K562 (cell line): ENCODE data around the gene LRRC3. TPM values are rescaled to one million over a fixed set of nuclear protein-coding genes. Genes with fewer than 3 reads are reported as not detected.
A peak's percentile ranks its signal among the peaks of the same experiment; 100 is the strongest.

Experiments
- ATAC-seq: fragments of 200-7000 bp; cut with Tn5 transposase; 3 replicates; pipeline ENCODE4 v1.9.1; 2020; ENCODE audit warnings: moderate library complexity
- BruUV-seq: library from RNA; stranded (reverse); fragments of 400-500 nt; replicated peaks from 2 replicates; lab custom pipeline; 2021; lab: Mats Ljungman, UMichigan
- CTCF ChIA-PET: fragments of 300-600 bp; formaldehyde crosslinking; extraction: SDS; loops from one replicate; lab custom pipeline; 2021; ENCODE audit warnings: low intra/inter-chr PET ratio; lab: Yijun Ruan, JAX
- POLR2A ChIA-PET: fragments of 300-600, 350-650 bp; sonication (Branson Sonifier 250); formaldehyde crosslinking; extraction: SDS; loops from one replicate; lab custom pipeline; 2021; ENCODE audit warnings: antibody characterized with exemption, inconsistent platforms; lab: Yijun Ruan, JAX
- DNase-seq, 4 experiments: peaks; one replicate each; pipeline versions ENCODE4 v3.0.0 to v3.0.0-alpha.2; 2011 to 2018; ENCODE audit warnings: low spot score in 3 of 4, mixed read lengths in 3 of 4; ENCODE audit errors: extremely low read depth in 1 of 4
- FAIRE-seq: peaks from 2 replicates; lab custom pipeline; 2011; peaks lifted over from hg19 to GRCh38; lab: Jason Lieb, UNC
- H2AFZ ChIP-seq: 2 replicates; pipeline ENCODE4 v1.6.0; 2011; ENCODE audit warnings: low read depth, low read length, control low read depth, inconsistent platforms
- H3K27ac ChIP-seq: fragments of 200-600 bp; 3 replicates; pipeline ENCODE4 v1.8.0; 2011; ENCODE audit warnings: low read depth, mild to moderate bottlenecking, control low read depth, inconsistent platforms, low read length, moderate library complexity, mixed read lengths; ENCODE audit errors: extremely low read depth
- H3K27me3 ChIP-seq, 2 experiments: fragments of 300-600 bp in 1 of 2; 2 replicates in 1 of 2; 3 replicates in 1 of 2; pipeline versions ENCODE4 v1.6.0 to v1.8.0; 2011; ENCODE audit warnings: inconsistent platforms in 2 of 2, low read length in 2 of 2, mild to moderate bottlenecking in 1 of 2, mixed read lengths in 1 of 2, moderate library complexity in 1 of 2; ENCODE audit not compliant: control insufficient read depth in 2 of 2, insufficient read depth in 2 of 2
- H3K36me3 ChIP-seq: fragments of 300-600 bp; 3 replicates; pipeline ENCODE4 v1.8.0; 2011; ENCODE audit warnings: mild to moderate bottlenecking, low read length, inconsistent platforms; ENCODE audit not compliant: control insufficient read depth, insufficient read depth
- H3K4me1 ChIP-seq, 2 experiments: fragments of 200-600 bp in 1 of 2; replicated peaks in 1 of 2; 2 replicates in 1 of 2; 3 replicates in 1 of 2; pipeline versions ENCODE4 v1.5.1 to v1.8.0; 2011; ENCODE audit warnings: inconsistent platforms in 2 of 2, low read length in 2 of 2, mild to moderate bottlenecking in 1 of 2, mixed read lengths in 1 of 2, moderate library complexity in 1 of 2; ENCODE audit not compliant: control insufficient read depth in 2 of 2, insufficient read depth in 2 of 2
- H3K4me2 ChIP-seq: 2 replicates; pipeline ENCODE4 v1.6.1; 2011; ENCODE audit warnings: low read length, control low read depth, inconsistent platforms, mixed read lengths; ENCODE audit not compliant: insufficient read depth
- H3K4me3 ChIP-seq: fragments of 200-600 bp; sonication (generic), shearing (Covaris generic); 2 replicates; pipeline ENCODE4 v1.5.1; 2016; ENCODE audit warnings: control low read depth, inconsistent platforms
- H3K79me2 ChIP-seq: fragments of 200-600 bp; 3 replicates; pipeline ENCODE4 v1.8.0; 2011; ENCODE audit warnings: low read length, inconsistent platforms; ENCODE audit not compliant: control insufficient read depth, insufficient read depth
- H3K9ac ChIP-seq, 2 experiments: 2 replicates each; pipeline versions ENCODE4 v1.6.0 to v1.6.1; 2011; ENCODE audit warnings: low read depth in 2 of 2, low read length in 2 of 2, control low read depth in 1 of 2, inconsistent platforms in 1 of 2, mild to moderate bottlenecking in 1 of 2, mixed read lengths in 1 of 2; ENCODE audit not compliant: insufficient read depth in 1 of 2
- H3K9me1 ChIP-seq: one replicate; pipeline ENCODE4 v1.6.0; 2011; ENCODE audit warnings: inconsistent platforms, mild to moderate bottlenecking, low read length, moderate library complexity; ENCODE audit not compliant: control insufficient read depth, insufficient read depth
- H3K9me3 ChIP-seq: replicated peaks from 2 replicates; pipeline ENCODE4 v1.5.1; 2011; ENCODE audit warnings: low read depth, low read length, inconsistent platforms; ENCODE audit not compliant: control insufficient read depth, insufficient read depth
- H4K20me1 ChIP-seq: replicated peaks from 2 replicates; pipeline ENCODE4 v1.6.1; 2011; ENCODE audit warnings: low read length, inconsistent platforms, mixed read lengths; ENCODE audit not compliant: control insufficient read depth, insufficient read depth
- BRF1 ChIP-seq: IDR thresholded peaks from 3 replicates; pipeline ENCODE4 v1.6.1; 2011; ENCODE audit warnings: borderline replicate concordance, mild to moderate bottlenecking; ENCODE audit not compliant: insufficient read length; ENCODE audit errors: extremely low read depth
- FOXJ2 ChIP-seq: fragments of 200-800 bp; sonication (Bioruptor generic); IDR thresholded peaks from 2 replicates; pipeline ENCODE4 v1.6.1; 2016; ENCODE audit warnings: missing genetic modification characterization, missing compliant biosample characterization
- KHSRP ChIP-seq: fragments of 450-650 bp; IDR thresholded peaks from 2 replicates; pipeline ENCODE4 v1.6.1; 2017
- MTA1 ChIP-seq: fragments of 450-650 bp; IDR thresholded peaks from 2 replicates; pipeline ENCODE4 v1.6.1; 2017; ENCODE audit warnings: borderline replicate concordance
- PHF8 ChIP-seq: fragments of 200-600 bp; sonication (generic); IDR thresholded peaks from 2 replicates; pipeline ENCODE4 v1.6.1; 2012; ENCODE audit warnings: mixed run types, mild to moderate bottlenecking, inconsistent platforms, low read length, moderate library complexity, borderline replicate concordance
- RAD21 ChIP-seq, 2 experiments: fragments of 250-450 bp in 1 of 2; fragments of 450-650 bp in 1 of 2; sonication (Bioruptor Pico) in 1 of 2; formaldehyde crosslinking in 1 of 2; IDR thresholded peaks in 1 of 2; conservative IDR thresholded peaks in 1 of 2; 2 replicates each; pipeline versions ENCODE4 v1.4.0 to v1.8.0; 2020 to 2022; ENCODE audit warnings: mild to moderate bottlenecking in 2 of 2, moderate library complexity in 1 of 2
- RBM22 ChIP-seq: fragments of 200-400 bp; formaldehyde crosslinking; IDR thresholded peaks from 2 replicates; pipeline ENCODE4 v1.6.1; 2018; ENCODE audit warnings: low read length, low read depth; ENCODE audit not compliant: poor library complexity, severe bottlenecking
- WGBS: fragments of 100-300 bp; shearing (Covaris generic); methylation state at CpG from one replicate; pipeline ENCODE4 v1.1.6; 2016; ENCODE audit warnings: low coverage, mixed read lengths; ENCODE audit not compliant: insufficient coverage; ENCODE audit errors: missing lambda C conversion rate; 5-methylcytosine and 5-hydroxymethylcytosine counted together
- in situ Hi-C: fragments of 300-500 bp; cut with MboI; formaldehyde crosslinking; loops from 4 replicates; pipeline ENCODE4 v1.15.0; 2018; ENCODE audit warnings: inconsistent platforms, mixed read lengths
- intact Hi-C: fragments of 100-400 bp; cut with micrococcal nuclease; formaldehyde crosslinking; loops from 2 replicates; pipeline ENCODE4 v1.14.2; 2022
- polyA plus RNA-seq, 8 experiments: library from polyadenylated mRNA; depleted of rRNA in 4 of 8; stranded (reverse) in 5 of 8; unstranded in 3 of 8; fragments of >200 nt; fragmentation: Nextera tagmentation in 2 of 8; fragmentation: Illumina TruSeq in 1 of 8; extraction: Ambion mirVana in 2 of 8; extraction: Trizol in 1 of 8; gene quantifications; 2 replicates each; pipeline versions ENCODE4 v1.2.1 to v1.2.3, GENCODE V29; 2011 to 2014; ENCODE audit warnings: inconsistent platforms in 1 of 8, missing spikeins in 1 of 8
- total RNA-seq, 7 experiments: library from RNA; depleted of rRNA in 6 of 7; stranded (reverse); fragments of >200 nt in 6 of 7; fragmentation: Illumina TruSeq in 2 of 7; extraction: Trizol in 2 of 7; gene quantifications; 2 replicates each; pipeline versions ENCODE4 v1.2.1 to v1.2.3, GENCODE V29; 2011 to 2021; ENCODE audit warnings: low replicate concordance in 1 of 7
- TF ChIP-seq, protein P1 (sequence below): fragments of 150-350 bp; IDR thresholded peaks from 2 replicates; pipeline ENCODE4 v1.6.1; 2014; ENCODE audit warnings: low read depth, mild to moderate bottlenecking, low read length, borderline replicate concordance

LRRC3 gene
- total and polyA plus RNA-seq, 9 of the 15 experiments (the other 6 are each of a cell fraction or from before 2014, with no cell fraction given) = 0.04 TPM; not detected in 7

DNA sequence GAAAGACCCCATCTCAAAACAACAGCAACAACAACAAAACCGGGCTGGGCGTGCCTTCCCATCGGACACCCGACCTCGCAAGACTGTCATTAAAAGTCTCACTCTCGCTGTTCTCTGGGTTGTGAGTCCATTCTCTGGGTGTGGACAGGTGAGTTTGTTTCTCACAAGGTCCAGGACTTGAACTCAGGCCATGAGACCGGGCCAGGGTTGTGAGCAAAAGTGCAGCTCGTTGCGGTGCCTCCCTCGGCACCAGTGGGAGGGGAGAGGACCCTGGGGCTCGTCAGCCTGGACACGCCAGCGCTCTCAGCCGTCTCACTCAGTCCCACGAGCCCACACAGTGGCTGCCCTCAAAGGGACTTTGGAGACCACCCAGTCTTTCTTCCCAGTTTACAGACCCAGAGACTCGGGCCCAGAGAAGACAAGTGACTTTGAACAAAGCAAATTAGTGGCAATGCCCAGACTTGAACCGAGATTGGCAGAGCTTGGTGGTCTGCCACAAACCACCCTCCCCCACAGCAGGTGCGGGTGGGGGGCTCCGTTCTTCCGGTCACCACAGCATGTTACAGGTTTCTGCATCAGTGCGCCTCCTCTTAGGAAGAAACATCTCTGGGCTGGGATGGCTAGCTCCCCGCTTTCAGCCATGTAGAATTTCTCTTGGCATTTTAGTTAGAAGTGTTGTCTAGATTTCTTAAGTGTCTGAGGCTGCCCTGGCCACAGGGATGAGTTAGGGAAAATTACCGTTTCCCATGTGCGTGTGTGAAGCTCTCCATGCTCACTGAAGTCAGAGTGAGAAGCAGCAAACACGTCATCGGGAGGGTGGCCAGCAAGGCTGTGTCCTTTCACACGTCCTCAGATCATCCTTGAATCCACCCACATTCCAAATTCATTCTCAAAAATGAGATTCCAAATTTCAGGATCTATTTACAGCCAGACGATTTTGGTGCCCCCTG, 28.3 kb downstream of the LRRC3 start:
- Histone ChIP-seq H3K9ac (0 out of 4 replicates have a peak overlapping the region, but pooled peaks of 1 of the 2 experiments have one; percentile 13), H3K9me1 (no peaks in the 10 kb centered on the region), H3K36me3 (no peaks in the 10 kb centered on the region), H3K9me3 (no peaks in the 10 kb centered on the region), H4K20me1 (no peaks in the 10 kb centered on the region), H3K79me2 (no peaks in the 10 kb centered on the region), H3K27me3 (peaks cover 11 to 36% of the 10 kb centered on the region in 2 experiments; a peak in 4 of 5 replicates), H3K4me1 (peaks cover 0 to 16% of the 10 kb centered on the region in 2 experiments; a peak in 3 of 5 replicates), H3K4me2 (no peak overlapping the region), H3K4me3 (no peak overlapping the region), H3K27ac (no peak overlapping the region), H2AFZ (no peak overlapping the region)
- no TSS peak for BruUV-seq
- WGBS = 10% methylated on average over 26 of the region's 28 CpGs
- in situ Hi-C loops (no loop called here), intact Hi-C loops (no loop called here)
- ChIA-PET CTCF (no interaction called here), POLR2A (interaction anchor here (0.5 to 1.4 kb wide), 2 partner anchors 11 to 123 kb away, joined by 3 read pairs; no protein-coding TSS in a partner anchor)
- TF ChIP-seq PHF8 = no peak
- no peak for TF ChIP-seq MTA1
- TF ChIP-seq FOXJ2 (tag) = no peak
- TF ChIP-seq KHSRP = no peak
- TF ChIP-seq, protein P1, sequence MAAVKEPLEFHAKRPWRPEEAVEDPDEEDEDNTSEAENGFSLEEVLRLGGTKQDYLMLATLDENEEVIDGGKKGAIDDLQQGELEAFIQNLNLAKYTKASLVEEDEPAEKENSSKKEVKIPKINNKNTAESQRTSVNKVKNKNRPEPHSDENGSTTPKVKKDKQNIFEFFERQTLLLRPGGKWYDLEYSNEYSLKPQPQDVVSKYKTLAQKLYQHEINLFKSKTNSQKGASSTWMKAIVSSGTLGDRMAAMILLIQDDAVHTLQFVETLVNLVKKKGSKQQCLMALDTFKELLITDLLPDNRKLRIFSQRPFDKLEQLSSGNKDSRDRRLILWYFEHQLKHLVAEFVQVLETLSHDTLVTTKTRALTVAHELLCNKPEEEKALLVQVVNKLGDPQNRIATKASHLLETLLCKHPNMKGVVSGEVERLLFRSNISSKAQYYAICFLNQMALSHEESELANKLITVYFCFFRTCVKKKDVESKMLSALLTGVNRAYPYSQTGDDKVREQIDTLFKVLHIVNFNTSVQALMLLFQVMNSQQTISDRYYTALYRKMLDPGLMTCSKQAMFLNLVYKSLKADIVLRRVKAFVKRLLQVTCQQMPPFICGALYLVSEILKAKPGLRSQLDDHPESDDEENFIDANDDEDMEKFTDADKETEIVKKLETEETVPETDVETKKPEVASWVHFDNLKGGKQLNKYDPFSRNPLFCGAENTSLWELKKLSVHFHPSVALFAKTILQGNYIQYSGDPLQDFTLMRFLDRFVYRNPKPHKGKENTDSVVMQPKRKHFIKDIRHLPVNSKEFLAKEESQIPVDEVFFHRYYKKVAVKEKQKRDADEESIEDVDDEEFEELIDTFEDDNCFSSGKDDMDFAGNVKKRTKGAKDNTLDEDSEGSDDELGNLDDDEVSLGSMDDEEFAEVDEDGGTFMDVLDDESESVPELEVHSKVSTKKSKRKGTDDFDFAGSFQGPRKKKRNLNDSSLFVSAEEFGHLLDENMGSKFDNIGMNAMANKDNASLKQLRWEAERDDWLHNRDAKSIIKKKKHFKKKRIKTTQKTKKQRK = no peak
- TF ChIP-seq BRF1 = no peak
- no peak for TF ChIP-seq RBM22
- TF ChIP-seq RAD21 (CRISPR knock-in tag; conservative IDR thresholded peaks at IDR 0.05 in 1 of 2, IDR thresholded peaks at IDR 0.05 in 1 of 2) = no peak
- FAIRE-seq (no peak), DNase-seq (no peak), ATAC-seq (no peak)
